Stimulated activated CD4-positive, alpha-beta T cell treated with anti-CD3 and anti-CD28 coated beads, Interleukin-4, amount 100 ng/mL, for 48 hours (primary cell): ENCODE results near the gene GNAL.
"Not testable (repeated sequence)": the region's sequence is repeated elsewhere in the genome, so short reads cannot be mapped to it uniquely, and the experiment has no call there.

Experiments
- DNase-seq, 2 donors: peaks; one replicate each; pipeline ENCODE4 v3.0.0-alpha.2; 2020; ENCODE audit warnings: low read depth in 2 of 2

GNAL gene

GRCh38 chr18:11849279-11849678, 160.2 kb downstream of the GNAL start:
- DNase-seq = no peak

GRCh38 chr18:11849841-11850634, 161.0 kb downstream of the GNAL start:
- DNase-seq = peak; percentile 16 to 22

GRCh38 chr18:11850821-11851145, 161.7 kb downstream of the GNAL start:
- no peak for DNase-seq

- DNase-seq = peak; percentile 95
Measured at GRCh38 chr18:11851146-11851805, 162.2 kb downstream of the GNAL start, which contains the start of gene CHMP1B. Gene CHMP1B, plus strand, starts transcription at chr18:11851413. Its CDS starts 99 bp downstream, at chr18:11851512.

GRCh38 chr18:11851806-11852337, 162.8 kb downstream of the GNAL start:
- peak; percentile 17 to 23 for DNase-seq

GRCh38 chr18:11854554-11854953, 165.5 kb downstream of the GNAL start:
- DNase-seq = not testable (repeated sequence)

- DNase-seq = no peak
Measured at GRCh38 chr18:11857177-11857887, 168.3 kb downstream of the GNAL start.

- no peak for DNase-seq
Measured at GRCh38 chr18:11859282-11859830, 170.3 kb downstream of the GNAL start.

- DNase-seq = no peak
Measured at GRCh38 chr18:11859903-11860407, 170.9 kb downstream of the GNAL start.

GRCh38 chr18:11860594-11861450, 171.8 kb downstream of the GNAL start:
- DNase-seq = no peak

GRCh38 chr18:11861583-11862288, 172.7 kb downstream of the GNAL start:
- no peak for DNase-seq

- DNase-seq = no peak
Measured at GRCh38 chr18:11862468-11863137, 173.5 kb downstream of the GNAL start.

- no peak for DNase-seq
Measured at GRCh38 chr18:11864471-11864870, 175.4 kb downstream of the GNAL start.

- DNase-seq = no peak
Measured at GRCh38 chr18:11865071-11865470, 176.0 kb downstream of the GNAL start.

GRCh38 chr18:11866329-11866728, 177.3 kb downstream of the GNAL start:
- DNase-seq = no peak

- DNase-seq = no peak
Measured at GRCh38 chr18:11866764-11867163, 177.7 kb downstream of the GNAL start.

- no peak for DNase-seq
Measured at GRCh38 chr18:11868230-11868629, 179.2 kb downstream of the GNAL start.

- DNase-seq = no peak
Measured at GRCh38 chr18:11871501-11871900, 182.4 kb downstream of the GNAL start.

GRCh38 chr18:11872479-11873136, 183.5 kb downstream of the GNAL start:
- DNase-seq = no peak
